Liver (tissue), 9 donors: ENCODE results near the gene STOML1. TPM values are rescaled to one million over a fixed set of nuclear protein-coding genes. Genes with fewer than 3 reads are reported as not detected.

ENCODE experiments used
- DNase-seq: peaks from one replicate; pipeline ENCODE4 v3.0.0-alpha.2; 2017; ENCODE audit warnings: low spot score
- H3K27ac ChIP-seq, 2 donors: one replicate each; pipeline ENCODE4 v1.7.0; 2013; ENCODE audit warnings: inconsistent platforms in 2 of 2, low read length in 2 of 2, control low read depth in 1 of 2, low read depth in 1 of 2, mild to moderate bottlenecking in 1 of 2
- H3K27me3 ChIP-seq, 4 donors: one replicate each; pipeline versions ENCODE4 v1.6.1 to v1.7.0; 2013; ENCODE audit warnings: low read length in 3 of 4, inconsistent platforms in 1 of 4, mild to moderate bottlenecking in 1 of 4, moderate library complexity in 1 of 4; ENCODE audit not compliant: control insufficient read depth in 4 of 4, insufficient read depth in 4 of 4
- H3K36me3 ChIP-seq, 4 donors: one replicate each; pipeline versions ENCODE4 v1.6.1 to v1.7.0; 2013; ENCODE audit warnings: low read length in 3 of 4, mild to moderate bottlenecking in 3 of 4, low read depth in 1 of 4, moderate library complexity in 1 of 4; ENCODE audit not compliant: control insufficient read depth in 4 of 4, insufficient read depth in 3 of 4
- H3K4me1 ChIP-seq, 4 donors: one replicate each; pipeline versions ENCODE4 v1.6.1 to v1.7.0; 2013; ENCODE audit warnings: low read length in 3 of 4, mild to moderate bottlenecking in 3 of 4, moderate library complexity in 1 of 4; ENCODE audit not compliant: control insufficient read depth in 4 of 4, insufficient read depth in 4 of 4
- H3K4me3 ChIP-seq, 3 donors: one replicate each; pipeline versions ENCODE4 v1.6.1 to v1.7.0; 2013; ENCODE audit warnings: low read length in 3 of 3, control low read depth in 1 of 3, low read depth in 1 of 3, mild to moderate bottlenecking in 1 of 3
- H3K9ac ChIP-seq, 2 donors: one replicate each; pipeline ENCODE4 v1.7.0; 2013; ENCODE audit warnings: low read length in 2 of 2, mild to moderate bottlenecking in 2 of 2, moderate library complexity in 2 of 2, control low read depth in 1 of 2, low read depth in 1 of 2
- H3K9me3 ChIP-seq, 4 donors: one replicate each; pipeline versions ENCODE4 v1.6.1 to v1.7.0; 2013; ENCODE audit warnings: low read length in 3 of 4; ENCODE audit not compliant: control insufficient read depth in 4 of 4
- ATF3 ChIP-seq: IDR thresholded peaks from 2 replicates; pipeline ENCODE4 v1.6.1; 2016; ENCODE audit warnings: antibody characterized with exemption
- CTCF ChIP-seq: fragments of 150-350 bp; IDR thresholded peaks from 2 replicates; pipeline ENCODE4 v1.5.1; 2017; ENCODE audit warnings: improper control_type of control experiment, low read depth, low read length; ENCODE audit not compliant: missing input control
- JUND ChIP-seq, 2 donors: IDR thresholded peaks; 2 replicates each; pipeline ENCODE4 v1.6.1; 2016; ENCODE audit warnings: antibody characterized with exemption in 2 of 2
- NR2F2 ChIP-seq: IDR thresholded peaks from 2 replicates; pipeline ENCODE4 v1.6.1; 2016; ENCODE audit warnings: antibody characterized with exemption
- RAD21 ChIP-seq, 2 donors: IDR thresholded peaks; 2 replicates each; pipeline ENCODE4 v1.6.1; 2016; ENCODE audit warnings: antibody characterized with exemption in 2 of 2, mild to moderate bottlenecking in 2 of 2
- RXRA ChIP-seq, 2 donors: IDR thresholded peaks; 2 replicates each; pipeline ENCODE4 v1.6.1; 2017 to 2018; ENCODE audit warnings: antibody characterized with exemption in 2 of 2, mild to moderate bottlenecking in 1 of 2
- TAF1 ChIP-seq: conservative IDR thresholded peaks from 2 replicates; pipeline ENCODE4 v1.6.1; 2016; ENCODE audit warnings: antibody characterized with exemption, mild to moderate bottlenecking
- YY1 ChIP-seq: IDR thresholded peaks from 2 replicates; pipeline ENCODE4 v1.6.1; 2016; ENCODE audit warnings: antibody characterized with exemption, mild to moderate bottlenecking
- ZBTB33 ChIP-seq: IDR thresholded peaks from 2 replicates; pipeline ENCODE4 v1.6.1; 2016; ENCODE audit warnings: antibody characterized with exemption
- WGBS: extraction: QIAGEN DNeasy Blood & Tissue Kit; methylation state at CpG from one replicate; pipeline ENCODE4 v1.1.7; 2013; 5-methylcytosine and 5-hydroxymethylcytosine counted together
- polyA plus RNA-seq, 2 donors: library from polyadenylated mRNA; stranded (reverse) in 1 of 2; unstranded in 1 of 2; fragments of 200-250 nt in 1 of 2; fragments of >200 nt in 1 of 2; fragmentation: Nextera tagmentation in 1 of 2; extraction: Ambion mirVana in 1 of 2; gene quantifications; one replicate each; pipeline versions ENCODE4 v1.2.1 to v1.2.3, GENCODE V29; 2013 to 2015
- total RNA-seq, 2 donors: library from RNA; depleted of rRNA; stranded (reverse); fragments of >200 nt; gene quantifications; one replicate each; pipeline ENCODE4 v1.2.3, GENCODE V29; 2014
- donor health status: healthy.
- donor health status: healthy.
- donor health status: healthy.
- donor health status: healthy.
- donor health status: healthy.

Gene STOML1
- total and polyA plus RNA-seq, 4 donors = 5.4 to 9.4 (median 6.4) TPM

GRCh38 chr15:73936588-73937290 is 55.4 kb downstream of the STOML1 start:
- WGBS = 71% methylated on average over 12 of the region's 12 CpGs
- Histone ChIP-seq H3K4me3 (no peak overlapping the region), H3K4me1 (peaks cover 0 to 8% (median 1%) of the 10 kb centered on the region in 4 donors), H3K36me3 (no peaks in the 10 kb centered on the region), H3K27me3 (no peaks in the 10 kb centered on the region), H3K9me3 (no peaks in the 10 kb centered on the region), H3K9ac (no peak overlapping the region), H3K27ac (no peak overlapping the region)
- no peak for DNase-seq
- no peak for TF ChIP-seq RXRA (IDR thresholded peaks at IDR 0.05)
- TF ChIP-seq NR2F2 = peak; percentile 27

- Histone ChIP-seq H3K27ac (no peak overlapping the region), H3K4me1 (peaks cover 0 to 8% (median 1%) of the 10 kb centered on the region in 4 donors)
Observed at GRCh38 chr15:73936181-73936580, 55.9 kb downstream of the STOML1 start.

More at GRCh38 chr15:73936181-73936580, 55.9 kb downstream of the STOML1 start:
- Histone ChIP-seq H3K27me3 (no peaks in the 10 kb centered on the region), H3K36me3 (no peaks in the 10 kb centered on the region), H3K9ac (no peak overlapping the region), H3K9me3 (no peaks in the 10 kb centered on the region), H3K4me3 (no peak overlapping the region)
- no peak for TF ChIP-seq CTCF
- TF ChIP-seq ZBTB33 = no peak
- no peak for TF ChIP-seq RAD21 (IDR thresholded peaks at IDR 0.05)
- no peak for TF ChIP-seq YY1
- no peak for TF ChIP-seq ATF3
- TF ChIP-seq TAF1 = no peak
- no peak for TF ChIP-seq JUND (IDR thresholded peaks at IDR 0.05)
- no peak for DNase-seq
- WGBS = 55% methylated on average over 5 of the region's 5 CpGs
